Nephron progenitor cell (in vitro differentiated cells): ENCODE measurements around the gene ENKD1.

ENCODE experiments used
- DNase-seq: peaks from one replicate; pipeline ENCODE4 v3.0.0; 2021
- H3K27ac Mint-ChIP-seq: 2 replicates; pipeline ENCODE4 v1.8.0; 2021; ENCODE audit warnings: mild to moderate bottlenecking, moderate library complexity, mixed read lengths
- H3K27me3 Mint-ChIP-seq: 2 replicates; pipeline ENCODE4 v1.8.0; 2021; ENCODE audit warnings: mild to moderate bottlenecking, low read depth, mixed read lengths; ENCODE audit not compliant: poor library complexity
- H3K36me3 Mint-ChIP-seq: 2 replicates; pipeline ENCODE4 v1.8.0; 2021; ENCODE audit warnings: low read depth, mixed read lengths
- H3K4me1 Mint-ChIP-seq: 2 replicates; pipeline ENCODE4 v1.8.0; 2021; ENCODE audit warnings: mixed read lengths
- H3K4me3 Mint-ChIP-seq: 2 replicates; pipeline ENCODE4 v1.8.0; 2021; ENCODE audit warnings: mild to moderate bottlenecking, moderate library complexity, mixed read lengths
- H3K9me3 Mint-ChIP-seq: 2 replicates; pipeline ENCODE4 v1.8.0; 2021; ENCODE audit warnings: mild to moderate bottlenecking, moderate library complexity, mixed read lengths
- CTCF ChIP-seq: fragments of 200-600 bp; sonication (generic); IDR thresholded peaks from 2 replicates; pipeline ENCODE4 v1.5.0; 2021; ENCODE audit warnings: antibody characterized with exemption

Gene ENKD1

GRCh38 chr16:67613808-67614207, 52.7 kb downstream of the ENKD1 start:
- Mint-ChIP-seq H3K9me3 (no peaks in the 10 kb centered on the region), H3K4me1 (no peaks in the 10 kb centered on the region), H3K27ac (no peak overlapping the region), H3K27me3 (peaks cover 2% of the 10 kb centered on the region), H3K36me3 (peaks cover 63% of the 10 kb centered on the region), H3K4me3 (no peak overlapping the region)
- peak; percentile 7 for DNase-seq
- no peak for TF ChIP-seq CTCF
